ENCODE results near the gene TAF6. TPM values are rescaled to one million over a fixed set of nuclear protein-coding genes. Genes with fewer than 3 reads are reported as not detected.

Gene TAF6
- polyA plus RNA-seq, 2 of the 4 experiments (the other 2 are of a cell fraction): 36.2 to 57.0 TPM

- TF ChIP-seq USF2 (IDR thresholded peaks at IDR 0.05) (no peak), CHD2 (IDR thresholded peaks at IDR 0.05; ENCODE audit: low read length, partially characterized antibody) (no peak), CBX8 (IDR thresholded peaks at IDR 0.05) (no peak), CEBPB (IDR thresholded peaks at IDR 0.05) (no peak), RNF2 (IDR thresholded peaks at IDR 0.05; ENCODE audit: borderline replicate concordance, low read depth) (no peak)
Measured at GRCh38 chr7:100095289-100095688, 23.9 kb downstream of the TAF6 start (continued).

- Histone ChIP-seq H3K4me3 (no peak overlapping the region), H3K4me1 (peaks cover 12% of the 10 kb centered on the region), H3K4me2 (no peak overlapping the region), H3K9me3 (no peaks in the 10 kb centered on the region), H3K27ac (no peak overlapping the region)
- WGBS (ENCODE audit: missing lambda C conversion rate): 92% methylated on average over 16 of the region's 16 CpGs
- POLR2A ChIA-PET: interaction anchor here (1.4 kb wide), 1 partner anchor 8 kb away, joined by 3 read pairs; the partner anchor contains the start of genes AP4M1 and MCM7
- ATAC-seq (no peak; a peak in 1 of 6 replicates), DNase-seq (ENCODE audit: low read depth in 1 of 2, low spot score in 1 of 2) (no peak), FAIRE-seq (no peak)
- CTCF ChIA-PET: no interaction called here
- TF ChIP-seq MAFK (IDR thresholded peaks at IDR 0.05; ENCODE audit: partially characterized antibody) (peak; percentile 98), BCL3 (IDR thresholded peaks at IDR 0.05) (0 out of 3 replicates have a peak, but pooled peaks have one; percentile 19), RCOR1 (IDR thresholded peaks at IDR 0.05; ENCODE audit: low read depth, low read length) (no peak), TFCP2L1 (CRISPR knock-in tag; IDR thresholded peaks at IDR 0.05) (peak; percentile 81; the same call in 1 of the 2 replicates), RAD21 (conservative IDR thresholded peaks at IDR 0.05 in 1 of 2, IDR thresholded peaks at IDR 0.05 in 1 of 2) (no peak), HOXA7 (CRISPR knock-in tag; IDR thresholded peaks at IDR 0.05) (peak; percentile 66; the same call in 1 of the 2 replicates), SMC3 (IDR thresholded peaks at IDR 0.05) (no peak), POLR2AphosphoS2 (conservative IDR thresholded peaks at IDR 0.05; ENCODE audit: low read length) (peak; percentile 73; the same call in 1 of the 2 replicates), RNF2 (IDR thresholded peaks at IDR 0.05; ENCODE audit: borderline replicate concordance, low read depth) (no peak), POLR2A (IDR thresholded peaks at IDR 0.05; ENCODE audit: low read length) (0 out of 2 replicates have a peak, but pooled peaks have one; percentile 17), FOSL2 (IDR thresholded peaks at IDR 0.05) (no peak), FOSL2 (CRISPR knock-in tag; IDR thresholded peaks at IDR 0.05) (no peak)
Measured at GRCh38 chr7:100093925-100094486, 25.2 kb downstream of the TAF6 start.

- CTCF ChIA-PET: no interaction called here
- Histone ChIP-seq H3K27ac (no peak overlapping the region), H3K9me3 (no peaks in the 10 kb centered on the region), H3K4me3 (no peak overlapping the region), H3K4me2 (no peak overlapping the region), H3K4me1 (peaks cover 10% of the 10 kb centered on the region)
- ATAC-seq: peak in 1 of 2 experiments; percentile 1; a peak in 1 of 6 replicates
- TF ChIP-seq BCL3 (IDR thresholded peaks at IDR 0.05) (0 out of 3 replicates have a peak, but pooled peaks have one; percentile 2), EHF (CRISPR knock-in tag; IDR thresholded peaks at IDR 0.05) (no peak)
- DNase-seq (ENCODE audit: low read depth in 1 of 2, low spot score in 1 of 2): no peak
- POLR2A ChIA-PET: interaction anchor here (1.4 kb wide), 1 partner anchor 8 kb away, joined by 3 read pairs; the partner anchor contains the start of genes AP4M1 and MCM7
- no peak for FAIRE-seq
- WGBS (ENCODE audit: missing lambda C conversion rate): 86% methylated on average over 13 of the region's 13 CpGs
Measured at GRCh38 chr7:100093498-100093897, 25.7 kb downstream of the TAF6 start.

GRCh38 chr7:100093054-100093453 lies 26.1 kb downstream of the TAF6 start:
- no peak overlapping the region for H3K27ac ChIP-seq
- ATAC-seq (no peak), DNase-seq (ENCODE audit: low read depth in 1 of 2, low spot score in 1 of 2) (no peak), FAIRE-seq (no peak)
- 85% methylated on average over 8 of the region's 8 CpGs for WGBS (ENCODE audit: missing lambda C conversion rate)
- ChIA-PET CTCF (no interaction called here), POLR2A (interaction anchor here (1.4 kb wide), 1 partner anchor 9 kb away, joined by 3 read pairs; the partner anchor contains the start of genes AP4M1 and MCM7)
- no peak overlapping the region for H3K4me2 ChIP-seq
- no peaks in the 10 kb centered on the region for H3K9me3 ChIP-seq
- TF ChIP-seq CHD2 (IDR thresholded peaks at IDR 0.05; ENCODE audit: low read length, partially characterized antibody): no peak
- no peak for TF ChIP-seq REST (IDR thresholded peaks at IDR 0.05)
- TF ChIP-seq POLR2AphosphoS2 (conservative IDR thresholded peaks at IDR 0.05; ENCODE audit: low read length): 0 out of 2 replicates have a peak, but pooled peaks have one; percentile 48
- TF ChIP-seq RAD21 (conservative IDR thresholded peaks at IDR 0.05 in 1 of 2, IDR thresholded peaks at IDR 0.05 in 1 of 2): no peak
- 0 out of 2 replicates have a peak, but pooled peaks have one; percentile 11 for TF ChIP-seq MAX (IDR thresholded peaks at IDR 0.05)
- no peak overlapping the region for H3K4me3 ChIP-seq
- H3K4me1 ChIP-seq: peaks cover 14% of the 10 kb centered on the region
